ENCODE results near the gene IGSF8.

GRCh38 chr1:160064746-160065145 is 33.7 kb downstream of the IGSF8 start:
- TF ChIP-seq CTCF (IDR thresholded peaks at IDR 0.05) (no peak), POLR2A (IDR thresholded peaks at IDR 0.05) (no peak)
